HG03457 (cell line): ENCODE results near the gene MACO1.
"Not testable (repeated sequence)": the region's sequence is repeated elsewhere in the genome, so short reads cannot be mapped to it uniquely, and the experiment has no call there.

ENCODE experiments used
- ATAC-seq: cut with Tn5 transposase; IDR thresholded peaks from one replicate; pipeline ENCODE4 v1.9.1; 2021; ENCODE audit warnings: moderate number of reproducible peaks; ENCODE audit not compliant: unreplicated experiment

The MACO1 gene

GRCh38 chr1:25420715-25421114 is 10.0 kb upstream of the MACO1 start, which contains the start of gene RHCE:
Gene RHCE, minus strand, starts transcription at chr1:25420825. Its CDS starts 39 bp downstream, at chr1:25420786.
- not testable (repeated sequence) for ATAC-seq

GRCh38 chr1:25423206-25423605 is 7.5 kb upstream of the MACO1 start:
- ATAC-seq: not testable (repeated sequence)

- ATAC-seq: no peak
Observed at GRCh38 chr1:25425098-25426085, 5.3 kb upstream of the MACO1 start.

- no peak for ATAC-seq
Observed at GRCh38 chr1:25427696-25428095, 3.0 kb upstream of the MACO1 start.

GRCh38 chr1:25428475-25429166 is 2.1 kb upstream of the MACO1 start:
- ATAC-seq: no peak

GRCh38 chr1:25430967-25431881 is 527 bp downstream of the MACO1 start:
- ATAC-seq: peak; percentile 22

- no peak for ATAC-seq
Observed at GRCh38 chr1:25431955-25432719, 1.4 kb downstream of the MACO1 start.

GRCh38 chr1:25432749-25433388 is 2.2 kb downstream of the MACO1 start:
- ATAC-seq: no peak

GRCh38 chr1:25433389-25434186 is 2.9 kb downstream of the MACO1 start:
- ATAC-seq: no peak

GRCh38 chr1:25435397-25436108 is 4.9 kb downstream of the MACO1 start:
- no peak for ATAC-seq

- ATAC-seq: no peak
Observed at GRCh38 chr1:25437672-25438071, 7.0 kb downstream of the MACO1 start.

- no peak for ATAC-seq
Observed at GRCh38 chr1:25439287-25439686, 8.6 kb downstream of the MACO1 start.

GRCh38 chr1:25442178-25442577 is 11.5 kb downstream of the MACO1 start:
- no peak for ATAC-seq

- ATAC-seq: no peak
Observed at GRCh38 chr1:25443030-25443699, 12.5 kb downstream of the MACO1 start.

GRCh38 chr1:25444604-25445003 is 13.9 kb downstream of the MACO1 start:
- not testable (repeated sequence) for ATAC-seq

GRCh38 chr1:25445993-25446538 is 15.4 kb downstream of the MACO1 start:
- ATAC-seq: no peak

- no peak for ATAC-seq
Observed at GRCh38 chr1:25447547-25447946, 16.9 kb downstream of the MACO1 start.
